ENCODE measurements around the gene UCK1. TPM values are rescaled to one million over a fixed set of nuclear protein-coding genes. Genes with fewer than 3 reads are reported as not detected.

The UCK1 gene
- total and polyA plus RNA-seq, 2 of the 8 experiments (the other 6 are each of a cell fraction or from before 2014, with no cell fraction given), result 35.1 to 42.0 TPM

- 97% methylated on average over 17 of the region's 19 CpGs; no CpG with 5 or more reads in 1 of the 2 experiments for WGBS, 2 experiments (ENCODE audit: extremely low coverage in 1 of 2, insufficient coverage in 1 of 2, insufficient read length in 1 of 2, insufficient replicate concordance in 2 of 2, low coverage in 1 of 2, low lambda C conversion rate in 2 of 2, missing lambda C conversion rate in 1 of 2)
- peaks cover 9% of the 10 kb centered on the region; the same call in 1 of the 2 replicates for H3K79me1 ChIP-seq (ENCODE audit: low read depth, low read length)
- H3K9me3 ChIP-seq (ENCODE audit: insufficient read depth in 2 of 2, low read depth in 1 of 2, low read length in 1 of 2), result no peaks in the 10 kb centered on the region
- H3K9ac ChIP-seq (replicated peaks in 1 of 4; ENCODE audit: extremely low read depth in 1 of 4, low read depth in 3 of 4, low read length in 3 of 4), result no peak overlapping the region
- H4K20me1 ChIP-seq (replicated peaks in 1 of 2; ENCODE audit: control insufficient read depth in 1 of 2, insufficient read depth in 2 of 2, low read length in 2 of 2), result peaks cover 16 to 24% of the 10 kb centered on the region in 2 experiments
- H2BK120ac ChIP-seq (replicated peaks; ENCODE audit: low read depth, low read length), result no peak overlapping the region
- H3K79me2 ChIP-seq (ENCODE audit: control insufficient read depth in 1 of 2, insufficient read depth in 2 of 2, low read length in 2 of 2), result no peaks in the 10 kb centered on the region; a peak in 1 of 4 replicates
- no peak overlapping the region for H2AFZ ChIP-seq (ENCODE audit: low read length)
- no peak overlapping the region for H4K8ac ChIP-seq (ENCODE audit: extremely low read depth, insufficient read depth, low read length)
- no peak overlapping the region for H4K91ac ChIP-seq (replicated peaks; ENCODE audit: insufficient read length, low read length)
- no peaks in the 10 kb centered on the region for H3K23me2 ChIP-seq (ENCODE audit: low read depth, low read length)
- no peak overlapping the region for H3K23ac ChIP-seq (ENCODE audit: insufficient read length)
- no peak overlapping the region for H3K56ac ChIP-seq (replicated peaks; ENCODE audit: insufficient read length, low read depth, low read length)
- 0 out of 2 replicates have a peak overlapping the region, but pooled peaks have one; percentile 7 for H3K27ac ChIP-seq (ENCODE audit: low read depth, low read length)
- POLR2A ChIA-PET (ENCODE audit: partially characterized antibody), result interaction anchor here (0.7 to 1.0 kb wide), 3 partner anchors 12 to 40 kb away, joined by 3 to 5 read pairs (median 3); no protein-coding TSS in a partner anchor
- H3K27me3 ChIP-seq (replicated peaks in 1 of 4; ENCODE audit: control insufficient read depth in 3 of 4, extremely low read depth in 1 of 4, insufficient read depth in 3 of 4, low read length in 3 of 4), result no peaks in the 10 kb centered on the region
- H2AK5ac ChIP-seq (ENCODE audit: low read depth, low read length), result no peak overlapping the region
- no peak overlapping the region for H3K14ac ChIP-seq (ENCODE audit: insufficient read length)
- FAIRE-seq (no peak), DNase-seq (ENCODE audit: low read depth in 1 of 2, low spot score in 2 of 2) (no peak)
- H3K36me3 ChIP-seq (ENCODE audit: control insufficient read depth in 2 of 4, insufficient read depth in 4 of 4, low read length in 3 of 4), result peaks cover 74 to 97% (median 94%) of the 10 kb centered on the region in 4 experiments
- no peaks in the 10 kb centered on the region; a peak in 1 of 7 replicates for H3K4me1 ChIP-seq (replicated peaks in 1 of 4; ENCODE audit: control insufficient read depth in 3 of 4, insufficient read depth in 4 of 4, low read length in 3 of 4)
- H3K18ac ChIP-seq (ENCODE audit: extremely low read depth, low read length), result no peak overlapping the region
- CTCF ChIA-PET (ENCODE audit: partially characterized antibody), result interaction anchor here (0.6 to 1.7 kb wide), 3 partner anchors 9 to 89 kb away, joined by 3 to 5 read pairs (median 4); no protein-coding TSS in a partner anchor
- H2BK5ac ChIP-seq (ENCODE audit: low read depth, low read length), result peak overlapping the region; percentile 66; the same call in 1 of the 2 replicates
- H4K5ac ChIP-seq (ENCODE audit: insufficient read length, low read depth, low read length), result no peak overlapping the region
- no peak overlapping the region for H2BK20ac ChIP-seq (ENCODE audit: low read length)
- H3K4me2 ChIP-seq (ENCODE audit: insufficient read depth in 1 of 2, low read depth in 2 of 2, low read length in 2 of 2), result no peak overlapping the region
- no peak overlapping the region for H3K4me3 ChIP-seq (ENCODE audit: extremely low read depth in 1 of 4, insufficient read depth in 2 of 4, low read depth in 3 of 4, low read length in 4 of 4)
- no peak overlapping the region for H2BK12ac ChIP-seq (ENCODE audit: low read depth, low read length)
- H2BK15ac ChIP-seq (ENCODE audit: low read length), result no peak overlapping the region
- H3K4ac ChIP-seq (replicated peaks; ENCODE audit: insufficient read length, low read depth, low read length), result no peak overlapping the region
- TF ChIP-seq E2F6 (IDR thresholded peaks at IDR 0.05), result no peak
- TF ChIP-seq HDAC6 (IDR thresholded peaks at IDR 0.05; ENCODE audit: low read depth, low read length), result no peak
- no peak for TF ChIP-seq NRF1 (IDR thresholded peaks at IDR 0.05; ENCODE audit: low read depth, low read length)
- TF ChIP-seq KDM4A (IDR thresholded peaks at IDR 0.05; ENCODE audit: low read depth, low read length, severe bottlenecking), result no peak
- TF ChIP-seq CHD1 (IDR thresholded peaks at IDR 0.05; ENCODE audit: low read depth, low read length), result no peak
- no peak for TF ChIP-seq TAF7 (optimal IDR thresholded peaks at IDR 0.05; ENCODE audit: borderline replicate concordance, low read depth, low read length)
- TF ChIP-seq SIN3A (conservative IDR thresholded peaks at IDR 0.05 in 1 of 2, IDR thresholded peaks at IDR 0.05 in 1 of 2; ENCODE audit: low read depth in 1 of 2, low read length in 2 of 2), result no peak
- no peak for TF ChIP-seq ZNF274 (IDR thresholded peaks at IDR 0.05; ENCODE audit: borderline replicate concordance, extremely low read depth, low read length)
- TF ChIP-seq FOSL1 (IDR thresholded peaks at IDR 0.05; ENCODE audit: insufficient read depth, low read depth, low read length), result no peak
- no peak for TF ChIP-seq RAD21 (IDR thresholded peaks at IDR 0.05 in 1 of 2, conservative IDR thresholded peaks at IDR 0.05 in 1 of 2; ENCODE audit: low read depth in 2 of 2, low read length in 2 of 2)
- TF ChIP-seq PHF8 (conservative IDR thresholded peaks at IDR 0.05; ENCODE audit: low read depth, low read length), result no peak
Observed at GRCh38 chr9:131485728-131486422, 45.2 kb downstream of the UCK1 start.

All from H1 (cell line).